ENCODE measurements around the gene KRT14.
"Not testable (repeated sequence)": the region's sequence is repeated elsewhere in the genome, so short reads cannot be mapped to it uniquely, and the experiment has no call there.

Gene KRT14

GRCh38 chr17:41626914-41627295, 40.2 kb upstream of the KRT14 start:
- not testable (repeated sequence) for ATAC-seq (ENCODE audit: low read depth); DNase-seq (ENCODE audit: low spot score in 2 of 2); H3K4me1 Mint-ChIP-seq; H3K27ac Mint-ChIP-seq; H3K9me3 Mint-ChIP-seq; H3K36me3 Mint-ChIP-seq; H3K4me3 Mint-ChIP-seq
- peaks cover 13% of the 10 kb centered on the region for H3K27me3 Mint-ChIP-seq

GRCh38 chr17:41626028-41626913, 39.6 kb upstream of the KRT14 start:
- not testable (repeated sequence) for ATAC-seq (ENCODE audit: low read depth); H3K27ac Mint-ChIP-seq; H3K36me3 Mint-ChIP-seq; H3K9me3 Mint-ChIP-seq; H3K4me3 Mint-ChIP-seq; DNase-seq (ENCODE audit: low spot score in 2 of 2); H3K4me1 Mint-ChIP-seq
- H3K27me3 Mint-ChIP-seq = peaks cover 16% of the 10 kb centered on the region

GRCh38 chr17:41625602-41626001, 38.9 kb upstream of the KRT14 start:
- DNase-seq (ENCODE audit: low spot score in 2 of 2) (no peak), ATAC-seq (ENCODE audit: low read depth) (no peak)
- Mint-ChIP-seq H3K9me3 (no peaks in the 10 kb centered on the region), H3K27ac (no peak overlapping the region), H3K4me1 (no peaks in the 10 kb centered on the region), H3K36me3 (no peaks in the 10 kb centered on the region), H3K27me3 (peaks cover 19% of the 10 kb centered on the region), H3K4me3 (no peak overlapping the region)

GRCh38 chr17:41624208-41625101, 37.8 kb upstream of the KRT14 start, which contains the start of gene KRT17:
TSS of gene KRT17 (minus strand) at chr17:41624575. CDS start at chr17:41624509, 66 bp downstream.
- ATAC-seq (ENCODE audit: low read depth) (no peak), DNase-seq (ENCODE audit: low spot score in 2 of 2) (no peak)
- Mint-ChIP-seq H3K9me3 (no peaks in the 10 kb centered on the region), H3K27me3 (peaks cover 19% of the 10 kb centered on the region), H3K4me3 (no peak within 1 kb of the TSS), H3K27ac (no peak within 1 kb of the TSS), H3K4me1 (no peaks in the 10 kb centered on the region), H3K36me3 (no peaks in the 10 kb centered on the region)

GRCh38 chr17:41623184-41623861, 36.6 kb upstream of the KRT14 start:
- H3K27me3 Mint-ChIP-seq = peaks cover 22% of the 10 kb centered on the region
- not testable (repeated sequence) for H3K4me1 Mint-ChIP-seq; H3K36me3 Mint-ChIP-seq; ATAC-seq (ENCODE audit: low read depth); H3K27ac Mint-ChIP-seq; DNase-seq (ENCODE audit: low spot score in 2 of 2); H3K4me3 Mint-ChIP-seq; H3K9me3 Mint-ChIP-seq

- H3K36me3 Mint-ChIP-seq; H3K27ac Mint-ChIP-seq; DNase-seq (ENCODE audit: low spot score in 2 of 2); H3K9me3 Mint-ChIP-seq; H3K4me3 Mint-ChIP-seq; H3K4me1 Mint-ChIP-seq; ATAC-seq (ENCODE audit: low read depth): not testable (repeated sequence)
- peaks cover 22% of the 10 kb centered on the region for H3K27me3 Mint-ChIP-seq
These were observed 35.9 kb upstream of the KRT14 start for GRCh38 chr17:41622340-41623183.

GRCh38 chr17:41621916-41622315, 35.2 kb upstream of the KRT14 start:
- Mint-ChIP-seq H3K9me3 (no peaks in the 10 kb centered on the region), H3K27ac (no peak overlapping the region), H3K36me3 (no peaks in the 10 kb centered on the region), H3K4me1 (no peaks in the 10 kb centered on the region), H3K27me3 (peaks cover 16% of the 10 kb centered on the region), H3K4me3 (no peak overlapping the region)
- ATAC-seq (ENCODE audit: low read depth) (no peak), DNase-seq (ENCODE audit: low spot score in 2 of 2) (no peak)

- H3K36me3 Mint-ChIP-seq; H3K27ac Mint-ChIP-seq; H3K9me3 Mint-ChIP-seq; H3K4me1 Mint-ChIP-seq; H3K4me3 Mint-ChIP-seq; ATAC-seq (ENCODE audit: low read depth); DNase-seq (ENCODE audit: low spot score in 2 of 2): not testable (repeated sequence)
- H3K27me3 Mint-ChIP-seq = peaks cover 16% of the 10 kb centered on the region
These were observed 34.7 kb upstream of the KRT14 start for GRCh38 chr17:41621435-41621817.

GRCh38 chr17:41620583-41621434, 34.1 kb upstream of the KRT14 start:
- Mint-ChIP-seq H3K4me1 (no peaks in the 10 kb centered on the region), H3K36me3 (no peaks in the 10 kb centered on the region), H3K9me3 (no peaks in the 10 kb centered on the region), H3K4me3 (no peak overlapping the region), H3K27me3 (peaks cover 12% of the 10 kb centered on the region), H3K27ac (no peak overlapping the region)
- ATAC-seq (ENCODE audit: low read depth) (no peak), DNase-seq (ENCODE audit: low spot score in 2 of 2) (no peak)

GRCh38 chr17:41619927-41620582, 33.4 kb upstream of the KRT14 start:
- not testable (repeated sequence) for H3K4me1 Mint-ChIP-seq, H3K27ac Mint-ChIP-seq

GRCh38 chr17:41619036-41619926, 32.6 kb upstream of the KRT14 start:
- DNase-seq (ENCODE audit: low spot score in 2 of 2) = no peak
- no peaks in the 10 kb centered on the region for H3K4me1 Mint-ChIP-seq

More at GRCh38 chr17:41619927-41620582, 33.4 kb upstream of the KRT14 start:
- not testable (repeated sequence) for H3K4me3 Mint-ChIP-seq; H3K9me3 Mint-ChIP-seq; ATAC-seq (ENCODE audit: low read depth); H3K36me3 Mint-ChIP-seq; DNase-seq (ENCODE audit: low spot score in 2 of 2)
- peaks cover 14% of the 10 kb centered on the region for H3K27me3 Mint-ChIP-seq

More at GRCh38 chr17:41619036-41619926, 32.6 kb upstream of the KRT14 start:
- H3K36me3 Mint-ChIP-seq = no peaks in the 10 kb centered on the region
- H3K27me3 Mint-ChIP-seq = peaks cover 11% of the 10 kb centered on the region
- no peak overlapping the region for H3K4me3 Mint-ChIP-seq
- no peaks in the 10 kb centered on the region for H3K9me3 Mint-ChIP-seq
- ATAC-seq (ENCODE audit: low read depth) = no peak
- no peak overlapping the region for H3K27ac Mint-ChIP-seq

All from memory B cell (primary cell).